ENCODE results near the gene WNT5B.

- TF ChIP-seq CTCF (IDR thresholded peaks at IDR 0.05; ENCODE audit: low read depth, low read length) (no peak), POLR2A (IDR thresholded peaks at IDR 0.05; ENCODE audit: extremely low read depth, insufficient read length) (no peak), MYC (IDR thresholded peaks at IDR 0.05; ENCODE audit: low read depth, low read length) (no peak)
Measured at GRCh38 chr12:1676043-1676442, 47.0 kb downstream of the WNT5B start.

Data from NB4 (cell line).